Measurements from ENCODE around the gene NISCH.

Gene NISCH

GRCh38 chr3:52528586-52529375 is 73.4 kb downstream of the NISCH start:
- peaks cover 8% of the 10 kb centered on the region for H3K4me1 ChIP-seq (ENCODE audit: low read length)
- H4K20me1 ChIP-seq (ENCODE audit: insufficient read depth, low read length), result peaks cover 23% of the 10 kb centered on the region
- no peak overlapping the region for H3K27ac ChIP-seq (ENCODE audit: low read length)
- H3K9me3 ChIP-seq (ENCODE audit: insufficient read depth, low read length), result no peaks in the 10 kb centered on the region
- no peak overlapping the region for H3K4me3 ChIP-seq (ENCODE audit: low read length)
- TF ChIP-seq EZH2phosphoT487 (IDR thresholded peaks at IDR 0.05; ENCODE audit: low read depth) (no peak), CTCF (IDR thresholded peaks at IDR 0.05; ENCODE audit: low read depth, low read length) (no peak)
- H3K4me2 ChIP-seq (ENCODE audit: low read length), result no peak overlapping the region
- peaks cover 31% of the 10 kb centered on the region for H3K36me3 ChIP-seq (replicated peaks; ENCODE audit: low read depth, low read length)
- peaks cover 35% of the 10 kb centered on the region for H3K79me2 ChIP-seq (ENCODE audit: low read length)
- no peak overlapping the region for H2AFZ ChIP-seq (ENCODE audit: low read depth, low read length)
- H3K9ac ChIP-seq (ENCODE audit: low read length), result no peak overlapping the region
- H3K27me3 ChIP-seq (ENCODE audit: low read depth, low read length), result no peaks in the 10 kb centered on the region

GRCh38 chr3:52529376-52530333 is 74.3 kb downstream of the NISCH start:
- H3K27me3 ChIP-seq (ENCODE audit: low read depth, low read length), result no peaks in the 10 kb centered on the region
- no peak overlapping the region for H3K4me2 ChIP-seq (ENCODE audit: low read length)
- TF ChIP-seq EZH2phosphoT487 (IDR thresholded peaks at IDR 0.05; ENCODE audit: low read depth) (no peak), CTCF (IDR thresholded peaks at IDR 0.05; ENCODE audit: low read depth, low read length) (no peak)
- H3K4me1 ChIP-seq (ENCODE audit: low read length), result peaks cover 15% of the 10 kb centered on the region
- peaks cover 35% of the 10 kb centered on the region for H3K79me2 ChIP-seq (ENCODE audit: low read length)
- H3K9ac ChIP-seq (ENCODE audit: low read length), result no peak overlapping the region
- H2AFZ ChIP-seq (ENCODE audit: low read depth, low read length), result no peak overlapping the region
- peaks cover 23% of the 10 kb centered on the region for H4K20me1 ChIP-seq (ENCODE audit: insufficient read depth, low read length)
- no peak overlapping the region for H3K4me3 ChIP-seq (ENCODE audit: low read length)
- H3K9me3 ChIP-seq (ENCODE audit: insufficient read depth, low read length), result no peaks in the 10 kb centered on the region
- no peak overlapping the region for H3K27ac ChIP-seq (ENCODE audit: low read length)
- peaks cover 26% of the 10 kb centered on the region for H3K36me3 ChIP-seq (replicated peaks; ENCODE audit: low read depth, low read length)

GRCh38 chr3:52530918-52531826 is 75.8 kb downstream of the NISCH start:
- no peak overlapping the region for H3K4me3 ChIP-seq (ENCODE audit: low read length)
- H3K27ac ChIP-seq (ENCODE audit: low read length), result no peak overlapping the region
- no peak overlapping the region for H2AFZ ChIP-seq (ENCODE audit: low read depth, low read length)

More at GRCh38 chr3:52530918-52531826, 75.8 kb downstream of the NISCH start:
- Histone ChIP-seq H3K4me2 (ENCODE audit: low read length) (no peak overlapping the region), H3K9ac (ENCODE audit: low read length) (no peak overlapping the region), H3K79me2 (ENCODE audit: low read length) (peaks cover 35% of the 10 kb centered on the region), H3K27me3 (ENCODE audit: low read depth, low read length) (no peaks in the 10 kb centered on the region), H3K4me1 (ENCODE audit: low read length) (peaks cover 21% of the 10 kb centered on the region), H4K20me1 (ENCODE audit: insufficient read depth, low read length) (peaks cover 23% of the 10 kb centered on the region), H3K36me3 (replicated peaks; ENCODE audit: low read depth, low read length) (peaks cover 20% of the 10 kb centered on the region), H3K9me3 (ENCODE audit: insufficient read depth, low read length) (no peaks in the 10 kb centered on the region)
- TF ChIP-seq EZH2phosphoT487 (IDR thresholded peaks at IDR 0.05; ENCODE audit: low read depth) (no peak), CTCF (IDR thresholded peaks at IDR 0.05; ENCODE audit: low read depth, low read length) (no peak)

All from OCI-LY3 (cell line).